HG03135 (cell line): Measurements from ENCODE around the gene ARPC5L.
"Not testable (repeated sequence)": the region's sequence is repeated elsewhere in the genome, so short reads cannot be mapped to it uniquely, and the experiment has no call there.

ENCODE experiments used
- ATAC-seq: cut with Tn5 transposase; IDR thresholded peaks from one replicate; pipeline ENCODE4 v1.9.1; 2021; ENCODE audit warnings: mild to moderate bottlenecking, moderate library complexity; ENCODE audit not compliant: unreplicated experiment

Gene ARPC5L

GRCh38 chr9:124889006-124889405, 27.1 kb downstream of the ARPC5L start:
- ATAC-seq, result no peak

- ATAC-seq, result no peak
These were observed 28.2 kb downstream of the ARPC5L start for GRCh38 chr9:124890179-124890578.

GRCh38 chr9:124894035-124894740, 32.3 kb downstream of the ARPC5L start:
- ATAC-seq, result no peak

GRCh38 chr9:124894741-124895170, 32.8 kb downstream of the ARPC5L start:
- no peak for ATAC-seq

- no peak for ATAC-seq
These were observed 35.9 kb downstream of the ARPC5L start for GRCh38 chr9:124897570-124898460.

- no peak for ATAC-seq
These were observed 37.9 kb downstream of the ARPC5L start for GRCh38 chr9:124899845-124900244.

- ATAC-seq, result no peak
These were observed 45.0 kb downstream of the ARPC5L start for GRCh38 chr9:124906966-124907365.

GRCh38 chr9:124908098-124908497, 46.2 kb downstream of the ARPC5L start:
- no peak for ATAC-seq

GRCh38 chr9:124911766-124912165, 49.8 kb downstream of the ARPC5L start:
- no peak for ATAC-seq

GRCh38 chr9:124913378-124913777, 51.4 kb downstream of the ARPC5L start:
- ATAC-seq, result no peak

- ATAC-seq, result no peak
These were observed 52.9 kb downstream of the ARPC5L start for GRCh38 chr9:124914753-124915405.

- not testable (repeated sequence) for ATAC-seq
These were observed 58.5 kb downstream of the ARPC5L start for GRCh38 chr9:124920394-124920793.
